GM18907 (cell line): Measurements from ENCODE around the gene SLC8A2.

Experiments used
- ATAC-seq: cut with Tn5 transposase; IDR thresholded peaks from one replicate; pipeline ENCODE4 v1.9.1; 2021; ENCODE audit warnings: mild to moderate bottlenecking, moderate library complexity; ENCODE audit not compliant: unreplicated experiment

The SLC8A2 gene

DNA sequence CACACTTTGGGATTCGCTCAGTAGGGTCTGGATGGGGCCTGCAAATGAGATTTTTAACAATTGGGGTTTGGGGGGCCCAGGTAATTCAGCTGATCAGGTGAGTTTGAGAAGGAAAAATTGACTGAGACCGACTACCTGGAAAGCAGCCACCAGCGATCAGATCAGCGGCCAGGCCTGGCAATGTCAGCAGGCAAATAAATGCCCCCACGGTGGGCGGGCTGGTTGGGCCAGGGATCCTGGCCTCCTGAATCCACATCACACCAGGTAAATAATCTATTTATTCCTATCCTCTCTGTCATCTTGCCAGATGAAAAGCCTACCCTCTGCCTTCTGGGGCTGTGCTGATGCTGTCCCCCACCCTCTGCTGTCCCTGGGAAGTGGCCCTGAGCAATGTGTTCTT lies 33.8 kb upstream of the SLC8A2 start:
- no peak for ATAC-seq

DNA sequence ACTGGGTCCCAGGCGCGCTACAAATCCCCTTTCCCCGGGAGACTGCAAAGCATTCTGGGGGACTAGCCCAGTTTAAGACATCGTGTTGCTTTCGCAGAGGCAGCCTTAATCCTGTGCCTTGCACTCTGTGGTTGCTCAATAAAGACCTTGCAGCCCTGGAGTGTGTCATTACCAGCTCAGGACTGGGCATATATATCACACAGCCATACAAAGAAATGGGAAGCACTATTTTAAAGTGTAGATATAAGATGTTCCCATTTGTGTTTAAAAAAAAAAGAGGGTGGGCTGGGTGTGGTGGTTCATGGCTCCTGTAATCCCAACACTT lies 32.1 kb upstream of the SLC8A2 start:
- no peak for ATAC-seq

DNA sequence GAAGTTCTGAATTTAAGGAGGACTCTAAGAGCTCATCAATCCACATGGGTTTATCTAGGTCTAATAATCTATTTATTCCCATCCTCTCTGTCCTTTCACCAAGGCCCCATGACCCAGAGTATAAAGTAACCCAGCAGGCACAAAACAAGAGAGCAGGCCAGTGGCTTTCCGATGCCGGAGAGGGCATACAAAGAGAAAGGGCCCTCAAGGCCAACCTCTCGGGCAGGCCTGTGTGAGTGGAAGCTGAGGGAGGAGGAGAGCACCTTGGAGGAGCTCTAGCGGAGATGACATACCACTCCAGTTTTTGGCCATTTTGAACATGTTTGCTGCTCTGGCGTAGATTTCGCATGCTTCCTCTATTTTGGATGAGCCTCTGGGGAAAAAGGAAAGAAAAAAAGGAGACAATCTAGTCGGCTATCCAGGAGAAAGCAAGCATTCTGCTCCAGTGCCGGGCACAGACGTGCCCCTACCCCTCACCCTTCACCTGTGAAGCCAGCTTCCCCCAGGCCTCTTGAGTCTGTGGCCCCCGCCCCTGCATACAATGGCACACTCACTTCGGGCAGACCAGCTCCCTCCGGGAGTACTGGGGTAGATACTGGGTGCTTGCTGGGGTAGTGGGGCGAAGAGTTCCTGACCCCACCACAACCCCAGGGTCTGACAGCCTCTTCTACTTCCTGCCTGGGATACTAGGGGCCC lies 31.6 kb upstream of the SLC8A2 start:
- no peak for ATAC-seq

DNA sequence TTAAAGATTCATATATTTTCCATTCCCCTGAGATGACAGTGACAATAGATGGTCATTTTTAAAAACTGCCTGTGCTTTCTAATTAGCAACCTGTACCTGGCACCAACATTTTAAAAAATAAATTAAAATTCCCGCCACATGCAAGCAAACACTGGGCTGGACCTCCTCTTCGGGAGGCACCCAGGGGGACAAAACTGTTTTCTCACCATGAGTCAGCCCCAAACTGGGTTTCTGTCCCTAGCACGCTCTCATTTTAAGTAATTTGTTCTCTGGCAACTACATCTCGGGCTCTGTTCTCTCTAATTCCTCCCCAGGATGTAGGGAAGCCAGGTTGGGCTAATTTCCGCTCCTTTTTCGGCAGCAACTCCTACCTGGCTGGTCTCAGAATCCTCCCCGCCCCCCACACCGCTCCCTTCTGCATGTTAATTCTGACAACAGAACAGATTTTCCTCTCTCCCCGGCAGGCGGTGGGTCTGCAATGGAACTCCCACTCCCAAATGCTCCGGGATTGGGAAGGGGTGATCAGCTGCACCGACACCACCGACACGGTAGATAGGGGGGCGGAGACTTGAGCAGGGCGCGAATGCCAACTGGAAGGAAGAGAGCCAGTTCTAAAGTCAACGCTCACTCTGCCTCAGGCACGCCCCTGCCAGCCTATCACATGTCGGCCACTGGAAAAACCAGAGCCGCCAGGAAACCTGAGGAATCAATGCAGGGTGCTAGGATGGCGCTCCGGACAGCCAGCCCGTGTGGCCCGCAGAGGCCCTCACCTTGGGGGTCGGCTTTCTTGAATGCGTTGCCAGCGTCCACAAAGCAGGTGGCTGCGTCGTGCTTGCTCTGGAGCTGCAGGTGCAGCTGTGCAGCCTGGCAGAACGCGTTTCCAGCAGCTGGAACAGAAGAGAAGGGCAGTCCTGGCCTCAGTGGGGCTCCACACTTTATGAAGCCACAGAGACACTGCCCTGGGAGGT lies 28.5 kb upstream of the SLC8A2 start:
- ATAC-seq, result no peak

DNA sequence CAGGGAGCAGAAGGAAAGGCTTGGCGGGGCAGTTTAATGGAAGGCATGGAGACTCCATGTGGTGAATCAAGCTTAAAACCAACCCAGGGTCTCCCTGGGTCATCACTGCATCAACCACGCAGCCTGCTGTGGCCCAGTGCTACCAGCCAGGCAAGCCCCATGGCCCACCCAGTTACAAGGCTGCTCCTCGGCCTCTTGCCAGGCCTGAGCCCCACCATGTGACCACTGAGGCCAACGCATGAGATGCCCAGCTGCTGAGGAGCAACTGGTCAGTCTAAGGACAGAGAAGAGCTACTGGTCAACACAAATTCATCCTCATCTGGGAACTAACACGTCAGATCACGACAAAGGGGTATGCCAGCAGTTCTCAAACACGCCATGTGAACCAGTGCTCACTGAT lies 27.7 kb upstream of the SLC8A2 start:
- no peak for ATAC-seq

DNA sequence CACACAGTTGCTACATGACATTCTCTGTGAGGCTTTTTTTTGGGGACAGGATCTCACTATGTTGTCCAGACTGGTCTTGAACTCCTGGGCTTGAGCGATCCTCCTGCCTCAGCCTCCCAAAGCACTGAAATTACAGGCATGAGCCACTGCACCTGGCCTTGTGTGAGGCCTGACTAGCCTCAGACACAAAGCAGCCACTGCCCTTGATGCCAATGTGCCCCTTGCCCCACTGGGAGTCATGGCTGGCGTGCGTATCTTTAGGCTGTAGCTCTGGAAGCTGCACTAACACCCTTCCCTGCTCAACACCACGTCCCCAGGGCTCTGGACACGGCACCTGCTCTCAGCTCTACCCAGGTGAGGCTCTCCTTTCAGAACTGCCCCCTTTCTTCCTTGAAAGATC lies 26.9 kb upstream of the SLC8A2 start:
- no peak for ATAC-seq

DNA sequence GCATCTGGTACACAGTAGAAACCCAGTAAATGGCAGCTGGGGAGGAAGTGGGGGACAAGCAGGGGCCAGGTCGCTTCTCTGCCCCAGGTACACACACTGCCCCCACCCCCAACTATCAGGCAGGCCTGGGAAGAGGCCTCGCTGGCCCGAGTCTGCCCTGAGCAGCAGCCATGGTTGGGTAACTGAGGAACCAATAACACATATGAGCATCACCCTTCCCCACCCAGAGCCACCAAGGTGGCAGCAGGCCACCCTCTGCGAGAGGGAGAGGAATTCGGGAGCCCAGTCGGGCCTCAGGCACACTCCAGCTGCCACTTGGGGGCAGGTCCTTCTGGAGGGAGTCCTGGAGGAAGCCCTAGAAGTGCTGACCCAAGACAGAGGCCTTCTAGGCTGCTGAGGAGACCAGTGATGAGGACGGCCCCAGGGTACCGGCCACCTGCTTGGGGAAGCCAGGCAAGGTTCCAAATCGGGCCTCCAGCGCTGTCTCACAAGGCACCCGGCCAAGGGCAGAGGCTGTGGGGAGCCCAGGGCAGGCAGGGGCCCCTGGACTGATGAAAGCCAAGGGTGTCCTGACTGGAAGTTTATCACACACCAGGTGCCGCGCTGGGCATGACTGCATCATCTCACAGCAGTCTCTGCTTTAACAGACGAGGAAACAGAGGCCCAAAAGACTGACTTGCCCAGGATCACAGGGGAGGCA lies 26.3 kb upstream of the SLC8A2 start:
- no peak for ATAC-seq

DNA sequence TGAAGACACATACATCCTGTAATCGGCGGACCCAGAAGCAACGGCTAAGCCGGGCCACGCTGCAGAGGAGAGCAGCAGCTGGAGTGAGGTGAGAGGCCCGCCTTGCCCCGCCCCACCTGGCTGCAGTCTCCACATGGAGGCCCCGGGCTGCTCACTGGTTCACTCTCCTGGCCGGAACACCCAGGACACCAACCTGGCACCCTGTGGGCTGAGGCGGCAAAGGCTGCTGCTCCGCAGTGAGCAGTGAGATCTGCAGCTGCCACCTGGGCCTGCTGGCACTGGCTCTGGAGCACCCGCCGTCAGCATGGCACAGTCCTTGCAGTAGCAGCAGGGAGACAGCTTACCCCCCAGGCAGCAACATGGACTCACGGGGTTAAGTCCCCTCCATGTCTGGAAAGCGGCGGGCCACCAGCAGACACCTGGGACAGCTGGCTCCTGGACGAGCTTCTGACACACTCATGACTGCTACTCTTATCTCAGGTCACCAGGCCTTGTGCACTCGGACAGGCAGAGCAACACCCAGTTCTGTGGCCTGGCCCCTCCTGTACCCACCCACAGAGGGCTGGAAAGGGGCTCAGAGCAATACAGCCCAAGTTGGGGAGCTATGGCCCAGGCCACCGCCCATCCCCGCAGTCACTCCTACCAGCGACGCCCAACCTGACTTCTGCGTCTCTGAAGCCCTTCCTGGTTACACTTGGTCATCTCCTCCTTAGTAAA lies 25.5 kb upstream of the SLC8A2 start:
- no peak for ATAC-seq

DNA sequence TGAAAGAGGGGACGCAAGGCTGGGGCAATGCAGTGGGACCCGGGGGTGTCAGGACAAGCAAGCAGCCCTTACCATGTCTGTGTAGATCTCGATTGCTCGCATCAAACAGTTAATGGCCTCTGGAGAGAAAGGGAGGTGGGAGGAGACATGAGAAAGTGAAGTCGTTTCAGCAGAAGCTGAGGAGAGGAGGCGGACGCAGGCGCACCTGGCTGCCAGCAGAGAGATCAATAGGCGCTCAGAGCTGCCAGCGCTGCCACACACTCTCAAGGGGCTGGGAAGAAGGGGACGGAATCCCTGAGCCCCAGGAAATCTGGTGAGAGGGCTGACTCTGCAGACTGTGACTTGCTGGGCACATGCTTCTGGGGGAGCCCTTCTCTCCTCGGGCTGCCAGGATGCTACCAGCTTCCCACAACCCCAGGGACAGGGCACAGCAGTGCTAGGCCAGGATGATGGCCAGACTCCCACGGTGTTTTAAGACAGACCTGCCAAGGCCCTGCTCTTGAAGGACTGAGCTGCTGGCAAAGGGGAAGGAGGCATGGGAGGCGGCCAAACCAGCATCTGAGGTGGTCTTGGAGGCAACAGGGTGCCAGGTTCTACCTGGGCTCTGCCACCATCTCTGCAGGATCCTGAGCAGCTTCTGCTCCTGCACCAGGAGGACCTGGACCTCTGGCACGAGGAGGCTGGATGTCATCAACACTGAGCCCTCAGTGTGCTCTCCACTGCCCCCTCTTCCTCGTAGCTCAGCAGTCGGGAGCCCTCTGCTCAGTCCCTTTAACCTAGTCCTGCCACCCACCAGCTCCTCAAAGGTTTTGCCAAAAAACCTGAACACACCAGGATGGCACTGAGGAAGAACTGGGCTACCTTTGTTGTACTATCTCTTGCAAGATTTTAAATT lies 24.0 kb upstream of the SLC8A2 start:
- no peak for ATAC-seq

DNA sequence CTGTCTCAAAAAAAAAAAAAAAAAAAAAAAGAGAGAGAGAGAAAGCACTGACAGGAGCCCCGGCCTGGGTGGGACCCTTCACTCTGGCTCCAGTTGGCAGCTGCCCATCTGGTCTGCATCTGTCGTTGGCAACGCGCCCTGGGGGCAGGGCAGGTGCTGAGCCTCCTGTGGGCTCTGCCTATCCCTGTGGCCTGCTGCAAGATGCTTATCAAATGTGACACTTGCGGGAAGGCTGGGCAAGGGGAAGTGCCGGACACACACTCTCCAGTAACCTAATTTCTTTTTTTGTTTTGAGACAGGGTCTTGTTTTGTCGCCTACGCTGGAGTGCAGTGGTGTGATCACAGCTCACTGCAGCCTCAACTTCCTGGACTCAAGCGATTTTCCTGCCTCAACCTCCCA lies 23.0 kb upstream of the SLC8A2 start:
- no peak for ATAC-seq

DNA sequence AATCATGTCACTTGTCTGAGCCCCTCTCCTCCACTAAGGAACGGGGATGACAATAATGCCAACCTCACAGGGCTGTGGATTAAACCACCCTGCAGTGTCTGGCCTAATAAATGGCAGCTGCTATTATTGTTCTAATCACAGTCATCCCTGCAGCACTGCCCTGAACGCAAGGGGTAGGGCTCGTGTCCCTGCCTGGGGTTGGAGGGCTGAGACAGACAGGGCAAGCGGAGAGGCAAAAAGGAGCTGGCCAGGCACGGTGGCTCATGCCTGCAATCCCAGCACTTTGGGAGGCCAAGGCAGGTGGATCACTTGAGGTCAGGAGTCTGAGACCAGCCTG lies 22.5 kb upstream of the SLC8A2 start:
- ATAC-seq, result no peak

DNA sequence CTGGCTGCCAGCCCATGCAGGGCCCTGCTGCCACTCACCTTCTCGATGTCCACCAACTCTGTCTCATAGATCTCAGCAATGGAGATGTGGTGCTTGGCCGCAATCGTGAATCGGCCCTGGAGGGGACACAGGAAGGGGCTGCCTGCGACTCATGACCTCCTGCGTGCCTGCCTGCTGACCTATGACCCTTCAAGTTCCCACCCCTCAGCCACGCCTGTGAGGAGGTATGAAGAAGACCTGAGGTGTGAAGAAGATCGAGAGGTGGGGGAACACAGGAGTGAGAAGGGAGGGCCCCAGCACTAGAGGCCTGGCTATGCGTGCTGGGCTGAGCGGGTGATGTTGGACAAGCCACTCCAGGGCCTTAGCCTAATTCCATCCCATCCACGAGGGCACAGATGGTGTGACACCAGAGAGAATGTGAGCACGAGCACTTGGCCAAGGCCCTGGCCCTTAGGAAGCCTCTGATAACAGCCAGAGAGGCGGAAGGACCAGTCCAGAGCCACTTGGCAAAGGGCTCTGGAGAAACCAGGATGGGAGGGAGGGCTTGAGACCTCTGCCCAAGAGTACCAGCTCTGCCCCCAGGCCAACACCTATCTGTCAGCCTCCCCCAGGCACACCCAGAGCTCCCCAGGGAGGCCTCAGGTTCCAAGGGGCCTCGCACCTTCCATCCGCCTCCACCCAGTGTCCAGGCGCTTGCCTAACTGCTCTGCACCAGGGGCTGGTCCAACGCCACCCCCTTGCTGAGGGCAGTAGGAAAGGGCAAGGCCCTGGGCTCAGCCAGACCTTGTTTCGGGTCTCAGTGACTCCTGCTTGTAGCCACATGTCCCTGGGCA lies 21.9 kb upstream of the SLC8A2 start:
- ATAC-seq, result no peak

DNA sequence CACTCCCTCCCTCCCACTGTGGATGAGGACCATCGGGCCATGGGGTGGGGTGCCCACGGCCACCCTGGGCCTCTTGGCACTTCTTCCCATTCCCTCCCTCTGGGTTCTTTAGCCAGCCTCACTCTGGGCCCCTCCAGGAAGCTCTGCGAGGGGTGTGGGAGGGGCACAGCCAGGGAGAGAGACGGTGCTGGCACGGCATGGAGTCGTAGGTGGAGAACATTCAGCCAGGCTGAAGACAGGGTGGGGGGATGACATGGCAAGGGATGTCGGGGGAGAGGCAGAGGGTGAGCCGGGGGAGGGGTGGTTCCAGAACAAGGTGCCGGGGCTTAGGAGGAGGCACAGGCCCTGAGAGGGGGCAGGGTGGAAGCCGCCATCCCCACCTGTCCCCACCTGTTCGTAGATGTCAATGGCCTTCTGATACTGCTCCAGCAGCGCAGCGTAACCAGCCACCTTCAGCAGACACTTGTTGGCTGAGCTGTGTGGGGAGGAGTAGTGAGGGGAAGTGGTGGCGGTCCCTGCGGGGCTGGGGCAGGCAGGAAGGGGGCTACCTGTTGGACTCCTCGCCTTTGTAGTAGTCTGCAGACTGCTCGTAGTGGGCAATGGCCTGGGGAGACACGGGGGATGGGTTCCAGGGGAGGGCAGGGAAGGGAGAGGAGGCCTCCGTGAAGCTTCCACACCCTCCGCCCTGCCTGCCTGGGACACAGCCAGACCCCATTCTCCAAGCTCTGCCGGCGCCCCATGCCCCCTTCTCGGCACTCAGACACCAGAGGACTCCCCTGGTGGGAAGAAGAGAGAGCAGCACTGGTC lies 21.1 kb upstream of the SLC8A2 start:
- no peak for ATAC-seq

DNA sequence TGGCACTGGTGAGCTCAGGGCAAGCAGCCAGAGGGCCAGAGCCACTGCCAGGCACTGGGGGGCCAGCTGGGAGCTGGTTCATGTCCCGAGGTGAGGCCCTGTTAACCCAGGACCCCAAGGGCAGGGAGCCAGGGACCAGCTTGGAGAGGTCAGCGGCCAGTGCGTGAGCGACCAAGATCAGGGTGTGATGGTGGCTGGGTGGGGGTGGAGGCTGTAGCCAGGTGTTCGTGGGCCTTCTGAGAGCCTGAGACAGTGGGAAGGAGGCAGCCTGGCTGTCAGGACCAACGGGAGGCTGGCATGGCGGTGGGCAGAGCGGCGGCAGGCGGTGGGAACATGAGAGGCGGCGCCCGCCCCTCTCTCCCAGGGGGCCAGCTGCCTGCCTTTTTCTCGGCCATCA lies 20.4 kb upstream of the SLC8A2 start:
- ATAC-seq, result no peak

DNA sequence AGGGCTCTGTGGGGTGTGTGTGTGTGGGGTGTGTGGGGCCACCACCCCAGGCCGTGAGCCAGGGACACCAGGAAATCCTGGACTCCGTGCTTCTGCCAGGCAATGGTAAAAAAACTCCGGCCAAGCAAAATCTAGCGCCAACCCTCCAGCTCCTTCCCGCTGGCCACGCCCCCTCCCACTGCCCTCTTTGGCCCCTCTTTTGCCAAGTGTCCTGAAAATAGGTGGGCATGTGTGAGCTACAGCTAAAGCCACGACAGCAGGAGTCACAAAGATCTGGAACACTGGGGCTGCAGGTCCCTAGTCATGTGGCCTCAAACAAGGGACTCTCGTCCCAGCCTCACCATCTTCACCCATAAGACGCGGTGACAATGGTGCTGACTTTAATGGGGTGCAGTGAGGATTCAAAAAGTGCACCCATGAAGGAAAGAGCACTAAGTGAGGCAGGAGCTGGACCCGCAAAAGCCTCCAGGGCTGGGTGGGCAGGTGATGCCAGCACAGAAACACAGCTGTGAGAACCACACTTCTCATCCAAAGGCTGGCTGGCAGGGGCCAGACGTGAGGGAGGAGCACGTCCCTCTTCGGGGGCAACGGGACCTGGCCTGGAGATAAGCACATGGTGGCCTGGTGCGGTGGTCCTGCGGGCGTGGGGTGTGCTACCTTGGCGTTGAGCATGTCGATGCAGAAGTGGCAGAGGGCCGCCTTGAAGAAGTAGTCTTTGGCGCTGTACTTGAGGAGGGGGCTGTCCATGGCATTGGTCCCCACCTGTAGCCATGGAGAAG lies 19.9 kb upstream of the SLC8A2 start:
- no peak for ATAC-seq

DNA sequence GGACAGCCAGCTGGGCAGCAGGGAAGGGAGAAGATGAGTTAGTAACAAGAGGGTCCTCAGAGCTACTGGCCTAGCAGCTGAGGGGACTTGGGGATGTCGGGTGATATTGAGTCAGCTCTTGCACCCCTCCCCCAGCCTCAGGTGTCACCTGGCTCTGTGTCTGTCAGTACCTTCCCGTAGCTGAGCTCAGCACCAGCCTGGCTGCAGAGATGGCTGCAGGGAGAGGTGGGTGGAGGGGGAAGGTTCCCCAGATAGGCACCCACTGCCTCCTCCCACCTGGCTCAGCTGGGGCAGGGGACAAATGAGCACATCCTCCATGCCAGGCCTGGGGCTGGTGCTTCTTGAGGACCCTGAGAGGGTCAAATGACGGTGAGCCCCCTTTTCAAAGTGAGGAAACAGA lies 19.2 kb upstream of the SLC8A2 start:
- ATAC-seq, result no peak

DNA sequence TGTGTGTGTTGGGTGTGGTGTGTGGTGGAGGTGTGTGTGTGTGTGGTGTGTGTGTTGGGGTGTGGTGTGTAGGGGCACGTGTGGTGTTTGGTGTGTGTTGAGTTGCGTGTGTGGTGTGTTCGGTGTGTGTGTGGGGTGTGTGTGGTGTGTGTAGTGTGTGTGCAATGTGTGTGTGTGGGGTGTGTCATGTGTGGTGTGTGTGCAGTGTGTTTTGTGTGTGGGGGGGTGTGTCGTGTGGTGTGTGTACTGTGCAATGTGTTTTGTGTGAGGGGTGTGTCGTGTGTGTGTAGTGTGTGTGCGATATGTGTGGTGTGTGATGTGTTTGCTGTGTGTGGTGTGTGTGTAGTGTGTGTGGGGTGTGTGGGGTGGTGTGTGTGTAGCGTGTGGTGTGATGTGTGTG lies 18.3 kb upstream of the SLC8A2 start:
- ATAC-seq, result no peak
